Stimulated activated CD8-positive, alpha-beta memory T cell treated with anti-CD3 and anti-CD28 coated beads, Interleukin-15, amount 100 ng/mL, for 48 hours (primary cell): Measurements from ENCODE around the gene PTPRZ1.

Experiments
- DNase-seq, 2 donors: peaks; one replicate each; pipeline ENCODE4 v3.0.0-alpha.2; 2020; ENCODE audit warnings: low read depth in 2 of 2

Gene PTPRZ1

DNA sequence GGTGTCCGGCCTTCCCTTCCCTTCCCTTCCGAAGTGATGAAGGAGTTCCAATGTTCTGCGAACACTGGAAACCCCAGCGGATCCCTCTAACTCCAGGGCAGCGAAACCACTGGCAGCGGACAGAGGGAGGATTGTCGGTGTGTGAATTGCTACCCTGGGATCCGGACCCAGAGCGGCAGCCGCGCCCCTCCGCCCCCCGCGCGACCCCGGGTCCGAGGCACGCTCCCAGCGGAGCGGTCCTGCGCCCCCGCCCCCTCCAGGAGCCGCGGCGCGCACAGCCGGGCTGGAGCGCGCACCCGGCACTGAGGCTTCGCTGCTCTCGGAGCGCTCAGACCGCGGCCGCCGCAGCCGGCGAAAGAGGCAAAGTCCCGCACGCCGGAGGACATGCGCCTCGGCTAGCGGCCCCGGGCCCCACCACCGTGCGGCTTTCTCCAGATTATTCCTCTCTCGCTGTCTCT lies at the start of gene PTPRZ1:
PTPRZ1 (plus strand) TSS at position 331 of the 458 bp plus-strand sequence. CDS start 339 bp downstream, outside the sequence.
- DNase-seq: no peak

- no peak for DNase-seq
Measured at GRCh38 chr7:121824276-121824675, 48.7 kb upstream of the PTPRZ1 start.

DNA sequence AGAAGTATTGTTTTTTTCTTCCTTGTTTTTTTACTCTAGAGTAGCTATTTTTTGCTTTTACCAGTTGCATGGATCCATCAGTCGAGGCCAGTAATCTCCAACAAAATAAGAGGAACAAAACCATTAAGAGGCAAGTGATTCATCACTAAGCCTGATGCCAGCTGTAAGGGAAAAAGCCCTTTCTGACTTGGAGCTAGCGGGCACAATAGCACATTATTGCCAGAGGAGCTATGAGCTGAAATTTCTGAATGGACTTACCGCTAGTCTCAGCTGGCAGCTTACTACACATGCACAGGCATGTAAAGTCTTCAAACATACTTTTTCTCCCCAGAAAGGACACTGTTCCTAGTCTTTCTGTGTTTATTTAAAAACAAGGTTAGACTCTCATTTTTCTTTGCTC lies 41.6 kb upstream of the PTPRZ1 start:
- DNase-seq: no peak

DNA sequence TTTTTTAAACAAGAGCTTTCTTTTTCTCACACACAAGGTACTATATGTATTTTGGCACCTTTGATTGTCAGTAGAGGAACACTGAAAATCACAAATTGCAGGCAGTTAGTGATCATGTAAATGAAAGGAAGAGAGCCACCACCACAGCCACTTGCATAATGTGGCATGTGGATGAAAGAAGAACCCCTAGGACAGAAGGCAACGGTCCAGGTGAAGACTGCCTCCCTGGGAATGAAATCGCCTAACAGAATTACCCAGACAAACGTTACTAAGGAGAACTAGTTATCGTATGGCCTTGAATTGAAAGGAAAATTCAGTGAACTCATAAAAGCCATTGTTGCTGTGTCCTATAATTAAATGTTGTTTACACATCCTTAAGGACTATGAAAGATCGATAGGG lies 41.2 kb upstream of the PTPRZ1 start:
- DNase-seq: no peak

DNA sequence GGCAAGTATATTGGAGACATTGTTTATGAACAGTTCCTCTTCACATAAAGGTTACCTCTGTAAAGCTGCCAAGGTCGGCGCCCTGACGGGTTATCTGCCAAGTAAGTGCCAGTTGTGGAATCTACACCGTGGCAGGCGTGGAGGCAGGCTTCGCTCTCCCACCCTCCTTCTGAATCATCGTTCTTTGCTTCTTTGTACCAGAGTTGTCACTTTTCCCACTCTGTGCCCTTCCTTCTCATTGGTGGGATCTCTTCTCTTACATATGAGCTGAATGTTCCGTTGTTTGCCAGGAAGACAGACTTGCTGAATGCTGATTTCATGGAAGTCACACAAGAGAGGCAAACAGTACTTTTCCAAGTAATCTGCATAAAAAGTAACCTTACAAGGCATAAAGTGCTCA lies 40.6 kb upstream of the PTPRZ1 start:
- no peak for DNase-seq

DNA sequence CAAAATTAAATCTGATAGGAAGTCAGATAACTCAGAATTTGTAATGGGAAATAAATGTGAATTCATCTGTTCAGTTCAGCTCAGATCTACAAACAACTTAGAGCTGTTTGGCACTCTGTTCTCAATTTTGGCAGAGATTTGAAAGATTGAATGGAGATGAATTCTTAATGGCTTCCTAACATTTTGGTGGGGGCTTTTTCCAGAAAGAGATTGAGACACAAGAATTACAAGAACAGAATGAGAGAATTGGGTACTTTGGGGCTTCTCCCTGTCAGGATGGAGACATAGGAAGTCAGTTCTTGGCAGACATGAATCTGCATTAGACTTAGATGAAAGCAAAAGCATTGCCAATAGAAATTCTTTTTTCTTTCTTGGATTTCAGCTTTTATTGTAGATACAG lies 39.0 kb upstream of the PTPRZ1 start:
- no peak for DNase-seq

GRCh38 chr7:121837462-121837861 lies 35.5 kb upstream of the PTPRZ1 start:
- DNase-seq: no peak

- no peak for DNase-seq
Measured at GRCh38 chr7:121847041-121847440, 25.9 kb upstream of the PTPRZ1 start.

- no peak for DNase-seq
Measured at GRCh38 chr7:121853307-121853706, 19.7 kb upstream of the PTPRZ1 start.

- DNase-seq: no peak
Measured at GRCh38 chr7:121860953-121861352, 12.0 kb upstream of the PTPRZ1 start.

GRCh38 chr7:121862591-121862990 lies 10.4 kb upstream of the PTPRZ1 start:
- no peak for DNase-seq

- DNase-seq: no peak
Measured at GRCh38 chr7:121871188-121871587, 1.8 kb upstream of the PTPRZ1 start.

DNA sequence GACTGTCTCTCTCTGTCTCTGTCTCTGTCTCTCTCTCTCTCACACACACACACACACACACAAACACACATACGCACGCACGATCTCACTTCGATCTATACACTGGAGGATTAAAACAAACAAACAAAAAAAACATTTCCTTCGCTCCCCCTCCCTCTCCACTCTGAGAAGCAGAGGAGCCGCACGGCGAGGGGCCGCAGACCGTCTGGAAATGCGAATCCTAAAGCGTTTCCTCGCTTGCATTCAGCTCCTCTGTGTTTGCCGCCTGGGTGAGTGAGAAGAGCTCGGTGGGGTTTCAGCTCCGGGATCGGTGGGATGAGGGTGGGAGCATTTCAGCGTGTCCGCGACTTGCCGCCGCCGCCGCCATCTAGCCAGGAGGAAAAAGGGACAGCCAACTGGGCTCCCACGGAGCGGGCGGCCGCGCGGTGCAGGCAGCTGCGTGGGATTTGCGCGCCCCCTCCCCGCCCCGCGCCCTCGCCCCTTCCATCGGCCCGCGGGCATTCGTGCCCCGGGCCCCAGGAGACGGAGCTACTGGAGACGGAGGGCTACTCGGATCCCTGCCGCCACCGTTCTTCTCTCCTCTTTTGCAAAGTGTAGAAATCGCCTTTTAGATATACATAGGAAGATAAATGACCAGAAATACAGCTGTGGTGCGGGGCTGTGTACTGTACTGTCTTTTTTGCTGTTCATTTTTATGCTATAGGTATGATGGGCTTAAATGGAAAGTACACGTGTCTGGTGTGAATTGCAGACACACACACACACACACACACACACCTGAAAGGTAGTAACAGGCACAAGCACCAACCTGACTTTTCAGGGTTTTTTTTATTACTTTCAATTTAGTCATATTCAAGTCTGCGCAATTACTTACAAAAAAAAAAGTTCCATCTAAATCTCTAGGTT lies 581 bp downstream of the PTPRZ1 start:
- no peak for DNase-seq

DNA sequence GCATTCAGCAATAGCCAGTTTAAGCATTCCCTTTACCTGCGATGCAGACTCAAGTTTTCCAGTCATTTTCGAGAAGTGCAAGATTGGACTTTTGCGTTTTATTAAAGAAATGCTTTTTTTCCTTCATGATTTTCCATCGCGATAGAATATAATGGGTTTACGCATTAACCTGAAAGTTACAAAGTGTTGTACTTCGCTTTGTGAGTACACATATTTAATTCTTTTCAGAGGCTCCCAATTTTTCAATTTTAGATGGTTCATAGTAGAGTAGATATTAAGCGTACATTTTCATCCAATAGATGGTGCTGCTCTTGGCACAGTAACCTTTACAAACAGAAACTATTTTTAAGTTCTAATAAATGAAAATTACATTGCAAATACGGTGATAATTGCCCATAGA lies 1.3 kb downstream of the PTPRZ1 start:
- no peak for DNase-seq

DNA sequence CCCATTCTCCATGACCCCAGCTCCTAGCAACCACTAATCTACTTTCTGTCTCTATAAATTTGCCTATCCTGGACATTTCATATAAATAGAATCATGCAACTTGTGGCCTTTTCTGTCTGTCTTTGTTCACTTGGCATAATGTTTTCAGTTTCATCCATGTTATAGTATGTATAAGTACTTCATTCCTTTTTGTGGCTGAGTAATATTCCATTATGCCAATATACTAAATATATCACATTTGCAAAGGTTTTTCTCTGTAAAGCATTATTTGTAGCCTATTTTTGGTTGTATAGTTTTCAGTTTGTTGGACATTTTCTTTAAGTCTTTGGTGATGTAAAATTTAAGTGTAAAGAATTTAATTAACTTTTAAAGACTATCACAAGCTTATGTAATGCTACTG lies 2.2 kb downstream of the PTPRZ1 start:
- no peak for DNase-seq

GRCh38 chr7:121876656-121877500 lies 3.9 kb downstream of the PTPRZ1 start:
- DNase-seq: no peak

DNA sequence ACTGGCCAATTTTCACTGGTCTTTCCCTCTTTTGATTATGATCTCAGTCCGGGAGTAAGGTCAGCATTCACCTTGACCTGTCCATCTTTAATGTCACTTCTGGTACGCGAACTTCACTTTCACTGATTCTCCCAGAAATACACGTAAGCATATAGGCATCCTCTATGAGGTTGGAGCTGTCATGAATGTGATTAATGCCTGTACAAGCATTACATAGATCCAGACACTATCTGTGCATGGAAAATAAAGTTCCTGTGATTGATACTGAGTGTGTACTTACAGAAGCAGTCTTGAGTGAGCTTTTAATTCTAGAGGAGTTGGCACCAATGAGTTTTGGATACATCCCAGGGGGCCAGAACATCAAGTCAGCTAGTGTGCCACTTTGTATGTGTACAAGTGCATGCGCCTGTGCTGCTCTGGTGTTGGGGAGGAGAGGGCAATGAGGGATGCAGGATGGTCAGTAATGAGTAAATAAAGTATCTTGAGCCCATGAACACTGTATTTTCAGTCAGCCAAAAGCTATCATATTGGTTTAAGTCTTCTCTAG lies 6.0 kb downstream of the PTPRZ1 start:
- no peak for DNase-seq

GRCh38 chr7:121879544-121879943 lies 6.6 kb downstream of the PTPRZ1 start:
- DNase-seq: no peak

DNA sequence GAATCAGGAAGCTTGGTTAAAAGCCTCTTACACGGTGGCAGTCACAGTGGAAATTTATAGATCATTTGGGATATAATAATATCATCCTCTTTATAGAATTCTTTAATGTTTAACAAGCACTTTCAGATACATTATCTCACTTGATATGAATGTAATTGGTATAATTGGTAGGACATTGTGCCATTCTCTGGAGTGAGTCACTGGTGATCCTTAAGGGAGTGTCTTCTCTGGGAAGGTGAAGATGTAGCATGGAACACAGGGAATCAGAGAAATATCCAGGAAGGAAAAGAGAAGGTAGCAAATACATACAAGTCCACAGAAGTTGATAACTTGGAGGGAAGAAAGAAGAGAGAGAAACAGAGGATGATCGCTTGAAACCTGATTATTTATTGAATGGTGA lies 9.8 kb downstream of the PTPRZ1 start:
- no peak for DNase-seq

- no peak for DNase-seq
Measured at GRCh38 chr7:121885166-121885920, 12.4 kb downstream of the PTPRZ1 start.

GRCh38 chr7:121887634-121888033 lies 14.7 kb downstream of the PTPRZ1 start:
- DNase-seq: no peak

GRCh38 chr7:121890833-121891232 lies 17.9 kb downstream of the PTPRZ1 start:
- no peak for DNase-seq
